Measurements from ENCODE around the gene PRSS27.
"Not testable (repeated sequence)": the region's sequence is repeated elsewhere in the genome, so short reads cannot be mapped to it uniquely, and the experiment has no call there.

The PRSS27 gene

GRCh38 chr16:2707368-2708289 is 12.4 kb downstream of the PRSS27 start:
- no peak for DNase-seq

- no peak for DNase-seq
Observed at GRCh38 chr16:2706611-2707311, 13.3 kb downstream of the PRSS27 start.

GRCh38 chr16:2706085-2706484 is 13.9 kb downstream of the PRSS27 start:
- no peak for DNase-seq

GRCh38 chr16:2705351-2705750 is 14.7 kb downstream of the PRSS27 start:
- no peak for DNase-seq

- DNase-seq = no peak
Observed at GRCh38 chr16:2704983-2705275, 15.1 kb downstream of the PRSS27 start.

- no peak for DNase-seq
Observed at GRCh38 chr16:2704166-2704982, 15.7 kb downstream of the PRSS27 start.

- no peak for DNase-seq
Observed at GRCh38 chr16:2702871-2703745, 16.9 kb downstream of the PRSS27 start.

- DNase-seq = no peak
Observed at GRCh38 chr16:2702438-2702825, 17.6 kb downstream of the PRSS27 start.

- DNase-seq = no peak
Observed at GRCh38 chr16:2701713-2702437, 18.1 kb downstream of the PRSS27 start.

GRCh38 chr16:2701272-2701671 is 18.8 kb downstream of the PRSS27 start:
- no peak for DNase-seq

GRCh38 chr16:2700786-2701185 is 19.2 kb downstream of the PRSS27 start:
- DNase-seq = no peak

GRCh38 chr16:2699791-2700600 is 20.0 kb downstream of the PRSS27 start:
- DNase-seq = no peak

GRCh38 chr16:2698965-2699750 is 20.9 kb downstream of the PRSS27 start:
- no peak for DNase-seq

- DNase-seq = no peak
Observed at GRCh38 chr16:2698103-2698870, 21.7 kb downstream of the PRSS27 start.

GRCh38 chr16:2697401-2697948 is 22.5 kb downstream of the PRSS27 start:
- DNase-seq = no peak

GRCh38 chr16:2696601-2697250 is 23.3 kb downstream of the PRSS27 start:
- not testable (repeated sequence) for DNase-seq

- DNase-seq = no peak
Observed at GRCh38 chr16:2692948-2693651, 26.9 kb downstream of the PRSS27 start.

All from activated gamma-delta T cell treated with Interleukin-2 at 50 U/mL for 16 hours (primary cell).